ENCODE results near the gene RIOX2.

GRCh38 chr3:98018301-98018700 lies 46.1 kb upstream of the RIOX2 start:
- TF ChIP-seq CTCF (conservative IDR thresholded peaks at IDR 0.05 in 1 of 2, IDR thresholded peaks at IDR 0.05 in 1 of 2; ENCODE audit: low read depth in 1 of 2, low read length in 2 of 2) (no peak), EZH2 (IDR thresholded peaks at IDR 0.05; ENCODE audit: low read length, missing control alignments) (no peak)

Measured in fibroblast of lung (primary cell).